Activated CD4-positive, alpha-beta T cell treated with anti-CD3 and anti-CD28 coated beads for 36 hours (primary cell): ENCODE data around the gene CEMP1. TPM values are rescaled to one million over a fixed set of nuclear protein-coding genes. Genes with fewer than 3 reads are reported as not detected.

Source experiments
- ATAC-seq: fragments of 200-7000 bp; cut with Tn5 transposase; one replicate; pipeline ENCODE4 v1.10.0; 2021; ENCODE audit warnings: mild to moderate bottlenecking, moderate library complexity
- CTCF ChIA-PET: fragments of 350-600 bp; sonication (Branson Sonifier 250); formaldehyde crosslinking; loops from one replicate; lab custom pipeline; 2021; ENCODE audit warnings: antibody characterized with exemption; lab: Charles Lee
- POLR2A ChIA-PET: fragments of 350-600 bp; sonication (Branson Sonifier 250); formaldehyde crosslinking; loops from one replicate; lab custom pipeline; 2021; ENCODE audit warnings: antibody characterized with exemption, inconsistent platforms; lab: Charles Lee
- DNase-seq: peaks from one replicate; pipeline ENCODE4 v3.0.0-alpha.2; 2020
- H3K27ac Mint-ChIP-seq: one replicate; pipeline ENCODE4 v1.8.0; 2021; ENCODE audit warnings: mixed read lengths
- H3K27me3 Mint-ChIP-seq: one replicate; pipeline ENCODE4 v1.8.0; 2021; ENCODE audit warnings: mixed read lengths
- H3K36me3 Mint-ChIP-seq: one replicate; pipeline ENCODE4 v1.8.0; 2021; ENCODE audit warnings: low read depth, mixed read lengths
- H3K4me1 Mint-ChIP-seq: one replicate; pipeline ENCODE4 v1.8.0; 2021; ENCODE audit warnings: mixed read lengths
- H3K4me3 Mint-ChIP-seq: one replicate; pipeline ENCODE4 v1.8.0; 2021; ENCODE audit warnings: mild to moderate bottlenecking, moderate library complexity, mixed read lengths
- H3K9me3 Mint-ChIP-seq: one replicate; pipeline ENCODE4 v1.8.0; 2021; ENCODE audit warnings: low read depth, mixed read lengths
- intact Hi-C, 2 experiments: fragments of 100-400 bp; cut with DNase I in 1 of 2; cut with micrococcal nuclease in 1 of 2; formaldehyde crosslinking; loops; one replicate each; pipeline versions ENCODE4 v1.14.2 to v1.15.1; 2022 to 2024; cut with DNase I, micrococcal nuclease
- total RNA-seq, 2 experiments: library from RNA; stranded (reverse); gene quantifications; one replicate each; pipeline ENCODE4 v1.2.3, GENCODE V29; 2021

CEMP1 gene
- total RNA-seq, 2 experiments from 2014 or later: not detected

- no peak overlapping the region for H3K27ac Mint-ChIP-seq
- H3K4me1 Mint-ChIP-seq: peaks cover 32% of the 10 kb centered on the region
- intact Hi-C loops: loop anchor here (2.0 to 10.0 kb wide), 3 partner anchors 21 to 517 kb away; partner anchors contain the start of gene TBC1D24 (in 1 of the 2)
- DNase-seq: no peak
- ATAC-seq: no peak
- POLR2A ChIA-PET: no interaction called here
- H3K36me3 Mint-ChIP-seq: peaks cover 6% of the 10 kb centered on the region
- no peaks in the 10 kb centered on the region for H3K27me3 Mint-ChIP-seq
- CTCF ChIA-PET: interaction anchor here (0.6 to 0.7 kb wide), 2 partner anchors 123 to 306 kb away, joined by 3 to 4 read pairs; no protein-coding TSS in a partner anchor
- H3K9me3 Mint-ChIP-seq: no peaks in the 10 kb centered on the region
- H3K4me3 Mint-ChIP-seq: no peak overlapping the region
Observed at GRCh38 chr16:2511996-2512734, 19.0 kb downstream of the CEMP1 start.

GRCh38 chr16:2511128-2511800 is 19.9 kb downstream of the CEMP1 start:
- H3K27me3 Mint-ChIP-seq: no peaks in the 10 kb centered on the region
- no peak for ATAC-seq
- H3K9me3 Mint-ChIP-seq: no peaks in the 10 kb centered on the region
- peaks cover 23% of the 10 kb centered on the region for H3K4me1 Mint-ChIP-seq
- no peak for DNase-seq
- POLR2A ChIA-PET: no interaction called here
- intact Hi-C loops: loop anchor here (5.0 to 10.0 kb wide), 2 partner anchors 34 to 516 kb away; partner anchors contain the start of gene TBC1D24 (in 1 of the 2)
- H3K27ac Mint-ChIP-seq: no peak overlapping the region
- peaks cover 2% of the 10 kb centered on the region for H3K36me3 Mint-ChIP-seq
- H3K4me3 Mint-ChIP-seq: no peak overlapping the region
- CTCF ChIA-PET: no interaction called here

- ATAC-seq: no peak
- intact Hi-C loops: no loop called here
- Mint-ChIP-seq H3K36me3 (no peaks in the 10 kb centered on the region), H3K4me1 (peaks cover 9% of the 10 kb centered on the region), H3K27me3 (no peaks in the 10 kb centered on the region), H3K4me3 (no peak overlapping the region), H3K27ac (no peak overlapping the region), H3K9me3 (no peaks in the 10 kb centered on the region)
- ChIA-PET CTCF (no interaction called here), POLR2A (no interaction called here)
- no peak for DNase-seq
Observed at GRCh38 chr16:2508722-2509400, 22.3 kb downstream of the CEMP1 start.

DNA sequence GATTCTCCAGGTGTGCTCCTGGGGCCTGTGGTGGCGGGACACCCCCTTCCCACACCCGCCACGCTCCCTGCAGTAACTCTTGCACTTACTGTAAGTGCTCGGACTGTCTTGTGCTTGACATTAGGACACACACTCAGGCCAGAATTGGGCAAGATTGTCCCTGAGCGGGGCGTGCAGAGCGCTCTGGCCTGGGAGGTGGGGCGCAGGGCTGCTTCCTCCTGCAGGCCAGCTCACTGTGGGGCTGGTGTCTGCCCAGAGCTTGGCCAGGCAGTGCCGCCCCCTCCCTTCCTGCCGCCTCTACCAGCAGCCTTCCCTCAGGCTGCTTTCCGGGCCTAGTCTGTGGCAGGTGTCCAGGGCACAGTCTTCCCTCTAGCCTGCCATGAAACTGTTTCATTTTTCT is 23.5 kb downstream of the CEMP1 start:
- CTCF ChIA-PET: interaction anchor here (0.6 kb wide), 1 partner anchor 1237 kb away, joined by 3 read pairs; no protein-coding TSS in a partner anchor
- peaks cover 3% of the 10 kb centered on the region for H3K4me1 Mint-ChIP-seq
- H3K4me3 Mint-ChIP-seq: no peak overlapping the region
- DNase-seq: no peak
- no peak overlapping the region for H3K27ac Mint-ChIP-seq
- H3K9me3 Mint-ChIP-seq: no peaks in the 10 kb centered on the region
- no peaks in the 10 kb centered on the region for H3K27me3 Mint-ChIP-seq
- POLR2A ChIA-PET: interaction anchor here (0.6 kb wide), 1 partner anchor 114 kb away, joined by 3 read pairs; no protein-coding TSS in a partner anchor
- ATAC-seq: no peak
- no peaks in the 10 kb centered on the region for H3K36me3 Mint-ChIP-seq
- intact Hi-C loops: no loop called here

- H3K4me3 Mint-ChIP-seq: no peak overlapping the region
- DNase-seq: no peak
- ChIA-PET CTCF (interaction anchor here (0.6 kb wide), 1 partner anchor 1237 kb away, joined by 3 read pairs; no protein-coding TSS in a partner anchor), POLR2A (interaction anchor here (0.6 kb wide), 1 partner anchor 114 kb away, joined by 3 read pairs; no protein-coding TSS in a partner anchor)
- no peaks in the 10 kb centered on the region for H3K27me3 Mint-ChIP-seq
- H3K36me3 Mint-ChIP-seq: no peaks in the 10 kb centered on the region
- intact Hi-C loops: no loop called here
- H3K4me1 Mint-ChIP-seq: no peaks in the 10 kb centered on the region
- ATAC-seq: peak; percentile 42
- H3K9me3 Mint-ChIP-seq: no peaks in the 10 kb centered on the region
- H3K27ac Mint-ChIP-seq: no peak overlapping the region
Observed at GRCh38 chr16:2507052-2507659, 24.1 kb downstream of the CEMP1 start.

GRCh38 chr16:2505695-2506094 is 25.5 kb downstream of the CEMP1 start:
- intact Hi-C loops: no loop called here

GRCh38 chr16:2501946-2502895 is 29.0 kb downstream of the CEMP1 start:
- H3K9me3 Mint-ChIP-seq: no peaks in the 10 kb centered on the region
- H3K27ac Mint-ChIP-seq: no peak overlapping the region
- intact Hi-C loops: loop anchor here (1.0 to 5.0 kb wide), 10 partner anchors 28 to 479 kb away; partner anchors contain the start of genes ABCA3 (in 2 of the 2), CCNF (in 2 of the 2) and TEDC2 (in 1 of the 2)
- ChIA-PET POLR2A (no interaction called here), CTCF (interaction anchor here (0.6 to 2.0 kb wide), 10 partner anchors 14 to 307 kb away, joined by 3 to 11 read pairs (median 3); partner anchors contain the start of genes AMDHD2 and TEDC2)
- ATAC-seq: no peak
- H3K4me3 Mint-ChIP-seq: no peak overlapping the region
- no peaks in the 10 kb centered on the region for H3K27me3 Mint-ChIP-seq
- H3K4me1 Mint-ChIP-seq: no peaks in the 10 kb centered on the region
- H3K36me3 Mint-ChIP-seq: no peaks in the 10 kb centered on the region
- no peak for DNase-seq

More at GRCh38 chr16:2505695-2506094, 25.5 kb downstream of the CEMP1 start:
- H3K27me3 Mint-ChIP-seq: no peaks in the 10 kb centered on the region
- CTCF ChIA-PET: interaction anchor here (0.5 kb wide), 1 partner anchor 522 kb away, joined by 3 read pairs; the partner anchor contains the start of gene GFER
- H3K9me3 Mint-ChIP-seq: no peaks in the 10 kb centered on the region
- H3K4me3 Mint-ChIP-seq: no peak overlapping the region
- no peak overlapping the region for H3K27ac Mint-ChIP-seq
- POLR2A ChIA-PET: no interaction called here
- no peaks in the 10 kb centered on the region for H3K4me1 Mint-ChIP-seq
- DNase-seq (no peak), ATAC-seq (no peak)
- H3K36me3 Mint-ChIP-seq: no peaks in the 10 kb centered on the region

DNA sequence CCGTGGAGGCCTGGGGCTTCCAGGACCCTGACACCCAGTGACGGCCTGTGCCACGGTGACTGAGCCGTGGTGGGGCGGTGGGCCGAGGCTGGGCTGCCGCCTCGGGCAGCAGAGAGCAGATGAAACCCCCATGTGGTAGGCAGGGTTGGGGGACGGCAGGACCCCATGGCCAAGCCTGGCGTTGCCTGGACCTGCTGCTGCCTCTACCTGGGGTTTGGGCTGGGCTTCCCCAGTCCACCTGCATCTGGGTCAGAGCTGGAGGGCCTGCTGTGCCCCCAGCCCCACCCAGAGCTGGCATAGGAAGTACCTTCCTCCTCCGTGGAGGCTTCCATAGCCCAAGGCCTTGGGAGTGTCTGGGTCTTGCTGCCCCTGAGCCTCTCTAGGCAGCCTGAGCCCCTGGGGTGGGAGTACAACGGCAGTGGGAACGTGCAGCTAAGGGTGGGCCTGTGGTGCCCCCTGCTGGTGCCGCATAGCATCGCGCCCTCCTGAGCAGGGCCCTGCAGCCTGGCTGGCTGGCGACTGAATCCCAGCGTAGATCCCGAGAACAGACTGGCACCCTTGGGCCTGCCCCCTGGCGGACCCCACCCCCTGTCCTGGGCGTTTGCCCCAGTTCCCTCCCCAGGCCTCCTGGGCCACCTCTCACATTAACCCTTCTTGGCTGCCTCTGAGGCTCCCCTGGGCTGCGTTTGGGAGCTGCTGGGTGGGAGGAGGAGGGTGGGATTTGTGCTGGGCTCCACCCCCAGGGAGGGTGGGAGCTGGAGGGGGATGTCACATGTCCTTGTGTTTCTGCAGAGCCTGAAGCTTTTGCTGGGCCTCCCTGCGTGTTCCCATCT is 30.1 kb downstream of the CEMP1 start:
- intact Hi-C loops: loop anchor here (1.0 to 5.0 kb wide), 10 partner anchors 27 to 478 kb away; partner anchors contain the start of genes ABCA3 (in 2 of the 2), CCNF (in 2 of the 2) and TEDC2 (in 1 of the 2)
- DNase-seq (peak; percentile 89), ATAC-seq (peak; percentile 98)
- CTCF ChIA-PET: interaction anchor here (0.6 to 2.0 kb wide), 12 partner anchors 13 to 368 kb away, joined by 3 to 11 read pairs (median 3); partner anchors contain the start of genes AMDHD2 and TEDC2
- Mint-ChIP-seq H3K27ac (no peak overlapping the region), H3K36me3 (no peaks in the 10 kb centered on the region), H3K4me3 (no peak overlapping the region), H3K9me3 (no peaks in the 10 kb centered on the region), H3K27me3 (no peaks in the 10 kb centered on the region), H3K4me1 (no peaks in the 10 kb centered on the region)
- POLR2A ChIA-PET: no interaction called here

DNA sequence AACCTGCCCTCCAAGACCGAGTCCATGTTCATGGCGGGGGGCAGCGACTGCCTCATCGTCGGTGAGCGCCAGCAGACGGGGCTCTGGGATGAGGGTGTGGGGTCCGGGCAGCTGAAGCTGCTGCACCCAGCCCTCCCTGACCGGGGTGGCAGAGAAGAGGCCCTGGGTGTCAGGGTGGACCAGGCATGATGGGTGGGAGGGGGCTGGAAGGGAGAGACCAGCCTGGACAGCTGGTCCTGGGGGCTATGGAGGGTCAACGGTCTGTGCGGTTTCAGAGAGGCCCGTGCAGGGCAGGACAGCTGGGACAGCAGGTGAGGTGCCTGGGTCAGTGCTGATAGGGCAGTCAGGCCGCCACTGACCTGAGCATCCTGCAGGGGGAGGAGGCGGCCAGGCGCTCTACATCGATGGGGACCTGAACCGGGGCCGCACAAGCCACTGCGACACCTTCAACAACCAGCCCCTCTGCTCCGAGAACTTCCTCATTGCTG is 30.7 kb downstream of the CEMP1 start:
- ATAC-seq (no peak), DNase-seq (no peak)
- H3K27ac Mint-ChIP-seq: no peak overlapping the region
- no peaks in the 10 kb centered on the region for H3K4me1 Mint-ChIP-seq
- H3K27me3 Mint-ChIP-seq: no peaks in the 10 kb centered on the region
- H3K36me3 Mint-ChIP-seq: no peaks in the 10 kb centered on the region
- ChIA-PET POLR2A (no interaction called here), CTCF (interaction anchor here (0.6 to 2.0 kb wide), 7 partner anchors 12 to 168 kb away, joined by 3 to 11 read pairs (median 4); partner anchors contain the start of gene AMDHD2)
- no peaks in the 10 kb centered on the region for H3K9me3 Mint-ChIP-seq
- no peak overlapping the region for H3K4me3 Mint-ChIP-seq
- intact Hi-C loops: loop anchor here (2.0 to 5.0 kb wide), 4 partner anchors 38 to 204 kb away; partner anchors contain the start of genes ABCA3 (in 1 of the 2), CCNF (in 1 of the 2) and TEDC2 (in 1 of the 2)
